SK-N-SH (cell line): ENCODE results near the gene TRPV2. TPM values are rescaled to one million over a fixed set of nuclear protein-coding genes. Genes with fewer than 3 reads are reported as not detected.

Experiments used
- CTCF ChIA-PET: fragments of 300-600, 350-600 bp; formaldehyde crosslinking; extraction: SDS; loops from one replicate; lab custom pipeline; 2021; lab: Yijun Ruan, JAX
- POLR2A ChIA-PET: fragments of 350-600 bp; sonication (Branson Sonifier 250); formaldehyde crosslinking; extraction: SDS; loops from one replicate; lab custom pipeline; 2020; ENCODE audit warnings: antibody characterized with exemption, inconsistent platforms; lab: Yijun Ruan, JAX
- DNase-seq: peaks from one replicate; pipeline ENCODE4 v3.0.0; 2012
- H2AFZ ChIP-seq: fragments of 200-600 bp; sonication (generic); 2 replicates; pipeline ENCODE4 v1.8.1; 2016; ENCODE audit warnings: antibody characterized with exemption, mild to moderate bottlenecking, low read depth
- H3F3A ChIP-seq: fragments of 200-600 bp; sonication (generic); replicated peaks from 2 replicates; pipeline ENCODE3; 2016; ENCODE audit warnings: antibody characterized with exemption, mild to moderate bottlenecking; ENCODE audit not compliant: insufficient read depth
- H3K27ac ChIP-seq, 2 experiments: fragments of 200-500 bp in 1 of 2; fragments of 200-600 bp in 1 of 2; sonication (Bioruptor generic) in 1 of 2; sonication (generic), shearing (Covaris generic) in 1 of 2; 2 replicates each; pipeline versions ENCODE4 v1.5.1 to v1.6.1; 2014 to 2016; ENCODE audit warnings: low read depth in 2 of 2, inconsistent platforms in 1 of 2, low read length in 1 of 2, mild to moderate bottlenecking in 1 of 2, mixed read lengths in 1 of 2
- H3K27me3 ChIP-seq: fragments of 200-600 bp; sonication (generic), shearing (Covaris generic); 2 replicates; pipeline ENCODE4 v1.6.1; 2016; ENCODE audit warnings: mixed run types; ENCODE audit not compliant: insufficient read depth
- H3K36me3 ChIP-seq, 2 experiments: fragments of 200-500 bp in 1 of 2; fragments of 200-600 bp in 1 of 2; sonication (Bioruptor generic) in 1 of 2; sonication (generic) in 1 of 2; replicated peaks in 1 of 2; 2 replicates each; pipeline versions ENCODE3 to v1.5.1; 2014 to 2016; ENCODE audit warnings: low read length in 1 of 2, mild to moderate bottlenecking in 1 of 2; ENCODE audit not compliant: insufficient read depth in 2 of 2, control insufficient read depth in 1 of 2
- H3K4me1 ChIP-seq, 2 experiments: fragments of 200-500 bp in 1 of 2; fragments of 200-600 bp in 1 of 2; sonication (Bioruptor generic) in 1 of 2; sonication (generic), shearing (Covaris generic) in 1 of 2; 2 replicates each; pipeline versions ENCODE4 v1.5.1 to v1.6.1; 2014 to 2016; ENCODE audit warnings: low read depth in 1 of 2, low read length in 1 of 2, mixed run types in 1 of 2; ENCODE audit not compliant: insufficient read depth in 2 of 2, control insufficient read depth in 1 of 2
- H3K4me2 ChIP-seq: fragments of 200-600 bp; sonication (generic), shearing (Covaris generic); 2 replicates; pipeline ENCODE4 v1.6.1; 2017; ENCODE audit warnings: mixed run types
- H3K4me3 ChIP-seq, 2 experiments: fragments of 200-500 bp in 1 of 2; fragments of 200-600 bp in 1 of 2; sonication (Bioruptor generic) in 1 of 2; sonication (generic), shearing (Covaris generic) in 1 of 2; 2 replicates each; pipeline versions ENCODE4 v1.5.1 to v1.8.1; 2014 to 2016; ENCODE audit warnings: low read depth in 2 of 2, inconsistent platforms in 1 of 2, low read length in 1 of 2, mild to moderate bottlenecking in 1 of 2, mixed read lengths in 1 of 2, moderate library complexity in 1 of 2
- H3K79me2 ChIP-seq: fragments of 200-600 bp; sonication (generic); 2 replicates; pipeline ENCODE4 v1.8.1; 2017; ENCODE audit warnings: mild to moderate bottlenecking; ENCODE audit not compliant: insufficient read depth
- H3K9ac ChIP-seq: fragments of 200-600 bp; sonication (generic); 2 replicates; pipeline ENCODE4 v1.6.1; 2017; ENCODE audit warnings: mixed run types
- H3K9me2 ChIP-seq: fragments of 200-600 bp; sonication (generic); 2 replicates; pipeline ENCODE4 v1.6.1; 2017; ENCODE audit warnings: mixed run types
- H3K9me3 ChIP-seq: fragments of 200-600 bp; sonication (generic); 2 replicates; pipeline ENCODE4 v1.6.1; 2017; ENCODE audit warnings: mixed run types, mild to moderate bottlenecking, moderate library complexity
- H4K20me1 ChIP-seq: fragments of 200-600 bp; sonication (generic); 2 replicates; pipeline ENCODE4 v1.6.1; 2017; ENCODE audit warnings: mild to moderate bottlenecking, mixed run types; ENCODE audit not compliant: insufficient read depth
- CHD2 ChIP-seq: fragments of 150-350 bp; IDR thresholded peaks from 2 replicates; pipeline ENCODE4 v1.6.1; 2018; ENCODE audit warnings: low read length; ENCODE audit not compliant: partially characterized antibody
- ELF1 ChIP-seq: IDR thresholded peaks from 2 replicates; pipeline ENCODE4 v1.4.0; 2012
- EP300 ChIP-seq, 2 experiments: IDR thresholded peaks; 2 replicates each; pipeline versions ENCODE4 v1.4.0 to v1.6.1; 2012; ENCODE audit warnings: borderline replicate concordance in 1 of 2, low read depth in 1 of 2, low read length in 1 of 2
- EZH2phosphoT487 ChIP-seq: fragments of 200-600 bp; sonication (generic); IDR thresholded peaks from 2 replicates; pipeline ENCODE4 v1.6.1; 2017; ENCODE audit warnings: low read depth, mixed run types, mild to moderate bottlenecking, antibody characterized with exemption, moderate library complexity, borderline replicate concordance
- FOXJ3 ChIP-seq: sonication (generic); formaldehyde crosslinking; IDR thresholded peaks from 2 replicates; pipeline ENCODE4 v1.5.1; 2020; ENCODE audit warnings: mild to moderate bottlenecking, missing genetic modification reagents
- FOXM1 ChIP-seq: IDR thresholded peaks from 2 replicates; pipeline ENCODE4 v1.4.0; 2012; ENCODE audit warnings: low read depth, mild to moderate bottlenecking
- GATA2 ChIP-seq: sonication (generic); formaldehyde crosslinking; IDR thresholded peaks from 2 replicates; pipeline ENCODE4 v1.5.0; 2020; ENCODE audit warnings: mild to moderate bottlenecking, missing genetic modification reagents
- IRF3 ChIP-seq: fragments of 150-350 bp; IDR thresholded peaks from 2 replicates; pipeline ENCODE4 v1.6.1; 2016; ENCODE audit warnings: mild to moderate bottlenecking, low read depth, low read length
- JUND ChIP-seq: IDR thresholded peaks from 2 replicates; pipeline ENCODE4 v1.4.0; 2012
- MEF2A ChIP-seq: IDR thresholded peaks from 2 replicates; pipeline ENCODE4 v1.4.0; 2012; ENCODE audit warnings: low read depth, borderline replicate concordance
- MXI1 ChIP-seq: IDR thresholded peaks from 2 replicates; pipeline ENCODE4 v1.6.1; 2012; ENCODE audit warnings: mild to moderate bottlenecking, low read depth, low read length, improper control_type of control experiment
- NFIC ChIP-seq: IDR thresholded peaks from 2 replicates; pipeline ENCODE4 v1.4.0; 2012; ENCODE audit warnings: borderline replicate concordance
- POLR2AphosphoS5 ChIP-seq: IDR thresholded peaks from 2 replicates; pipeline ENCODE4 v1.6.1; 2012; ENCODE audit warnings: low read depth, low read length
- RAD21 ChIP-seq: IDR thresholded peaks from 2 replicates; pipeline ENCODE4 v1.6.1; 2012; ENCODE audit warnings: mild to moderate bottlenecking, low read length
- RXRA ChIP-seq: IDR thresholded peaks from 2 replicates; pipeline ENCODE4 v1.4.0; 2012; ENCODE audit warnings: low read depth, mild to moderate bottlenecking, borderline replicate concordance
- SIN3A ChIP-seq: IDR thresholded peaks from 2 replicates; pipeline ENCODE4 v1.6.1; 2012; ENCODE audit warnings: low read depth, mild to moderate bottlenecking, low read length, moderate library complexity, borderline replicate concordance
- TAF1 ChIP-seq: IDR thresholded peaks from 2 replicates; pipeline ENCODE4 v1.6.1; 2012; ENCODE audit warnings: low read depth, mild to moderate bottlenecking, low read length, moderate library complexity, borderline replicate concordance
- TCF12 ChIP-seq: IDR thresholded peaks from 2 replicates; pipeline ENCODE4 v1.4.0; 2012
- TEAD4 ChIP-seq: IDR thresholded peaks from 2 replicates; pipeline ENCODE4 v1.4.0; 2012; ENCODE audit warnings: mild to moderate bottlenecking, borderline replicate concordance; ENCODE audit not compliant: insufficient read depth
- WGBS: methylation state at CpG from one replicate; pipeline ENCODE4 v1.1.6; 2017; ENCODE audit warnings: low lambda C conversion rate; 5-methylcytosine and 5-hydroxymethylcytosine counted together
- polyA plus RNA-seq, 3 experiments: library from polyadenylated mRNA; depleted of rRNA; stranded (reverse); fragments of >200 nt; gene quantifications; 2 replicates each; pipeline ENCODE4 v1.2.3, GENCODE V29; 2012
- TF ChIP-seq, protein P1 (sequence below): IDR thresholded peaks from 2 replicates; pipeline ENCODE4 v1.6.1; 2012; ENCODE audit warnings: mild to moderate bottlenecking, low read depth, low read length, moderate library complexity
- TF ChIP-seq, protein P2 (sequence below): fragments of 200-600 bp; sonication (generic); IDR thresholded peaks from 2 replicates; pipeline ENCODE4 v1.6.1; 2017; ENCODE audit warnings: antibody characterized with exemption, mild to moderate bottlenecking, moderate library complexity
- TF ChIP-seq, protein P3 (sequence below): IDR thresholded peaks from 2 replicates; pipeline ENCODE4 v1.4.0; 2012; ENCODE audit warnings: low read depth

Gene TRPV2
- polyA plus RNA-seq, 1 of the 3 experiments (the other 2 are of a cell fraction), result 11.0 TPM

GRCh38 chr17:16467886-16468285, 52.5 kb downstream of the TRPV2 start (continued):
- TF ChIP-seq, protein P1, sequence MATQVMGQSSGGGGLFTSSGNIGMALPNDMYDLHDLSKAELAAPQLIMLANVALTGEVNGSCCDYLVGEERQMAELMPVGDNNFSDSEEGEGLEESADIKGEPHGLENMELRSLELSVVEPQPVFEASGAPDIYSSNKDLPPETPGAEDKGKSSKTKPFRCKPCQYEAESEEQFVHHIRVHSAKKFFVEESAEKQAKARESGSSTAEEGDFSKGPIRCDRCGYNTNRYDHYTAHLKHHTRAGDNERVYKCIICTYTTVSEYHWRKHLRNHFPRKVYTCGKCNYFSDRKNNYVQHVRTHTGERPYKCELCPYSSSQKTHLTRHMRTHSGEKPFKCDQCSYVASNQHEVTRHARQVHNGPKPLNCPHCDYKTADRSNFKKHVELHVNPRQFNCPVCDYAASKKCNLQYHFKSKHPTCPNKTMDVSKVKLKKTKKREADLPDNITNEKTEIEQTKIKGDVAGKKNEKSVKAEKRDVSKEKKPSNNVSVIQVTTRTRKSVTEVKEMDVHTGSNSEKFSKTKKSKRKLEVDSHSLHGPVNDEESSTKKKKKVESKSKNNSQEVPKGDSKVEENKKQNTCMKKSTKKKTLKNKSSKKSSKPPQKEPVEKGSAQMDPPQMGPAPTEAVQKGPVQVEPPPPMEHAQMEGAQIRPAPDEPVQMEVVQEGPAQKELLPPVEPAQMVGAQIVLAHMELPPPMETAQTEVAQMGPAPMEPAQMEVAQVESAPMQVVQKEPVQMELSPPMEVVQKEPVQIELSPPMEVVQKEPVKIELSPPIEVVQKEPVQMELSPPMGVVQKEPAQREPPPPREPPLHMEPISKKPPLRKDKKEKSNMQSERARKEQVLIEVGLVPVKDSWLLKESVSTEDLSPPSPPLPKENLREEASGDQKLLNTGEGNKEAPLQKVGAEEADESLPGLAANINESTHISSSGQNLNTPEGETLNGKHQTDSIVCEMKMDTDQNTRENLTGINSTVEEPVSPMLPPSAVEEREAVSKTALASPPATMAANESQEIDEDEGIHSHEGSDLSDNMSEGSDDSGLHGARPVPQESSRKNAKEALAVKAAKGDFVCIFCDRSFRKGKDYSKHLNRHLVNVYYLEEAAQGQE, result no peak
- no peak for TF ChIP-seq FOXM1
- no peak for TF ChIP-seq SIN3A
- no peak for TF ChIP-seq RAD21
- no peak for TF ChIP-seq NFIC
- no peak for TF ChIP-seq IRF3
- no peak for TF ChIP-seq FOXJ3 (CRISPR knock-in tag)

DNA sequence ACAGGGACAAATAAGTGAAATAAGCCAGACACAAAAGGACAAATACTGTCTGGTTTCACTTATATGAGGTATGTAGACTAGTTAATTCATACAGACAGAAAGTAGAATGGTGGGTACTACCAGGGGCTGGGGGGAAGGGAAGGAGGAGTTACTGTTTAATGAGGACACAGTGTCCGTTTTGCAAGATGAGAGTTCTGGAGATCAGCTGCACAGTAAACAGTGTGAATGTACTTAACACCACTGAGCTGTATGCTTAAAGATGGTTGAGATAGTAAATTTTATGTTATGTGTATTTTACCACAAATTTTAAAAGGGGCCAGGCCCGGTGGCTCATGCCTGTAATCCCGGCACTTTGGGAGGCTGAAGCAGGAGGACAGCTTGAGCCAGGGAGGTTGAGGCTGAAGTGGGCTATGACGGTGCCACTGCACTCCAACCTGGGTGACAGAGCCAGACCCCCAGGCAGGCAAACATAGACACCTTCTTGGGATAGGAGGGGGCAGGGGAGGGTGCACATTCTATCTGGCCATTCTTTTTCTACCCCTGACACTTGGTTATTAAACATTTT, 53.1 kb downstream of the TRPV2 start:
- WGBS, result 83% methylated on average over 4 of the region's 4 CpGs
- Histone ChIP-seq H3K4me2 (no peak overlapping the region), H3K36me3 (no peaks in the 10 kb centered on the region), H3K27me3 (no peaks in the 10 kb centered on the region), H3K4me3 (no peak overlapping the region), H3K9me3 (no peaks in the 10 kb centered on the region), H2AFZ (no peak overlapping the region), H3F3A (no peaks in the 10 kb centered on the region), H3K79me2 (no peaks in the 10 kb centered on the region), H4K20me1 (no peaks in the 10 kb centered on the region), H3K4me1 (peaks cover 0 to 55% of the 10 kb centered on the region in 2 experiments; a peak in 3 of 4 replicates), H3K9ac (no peak overlapping the region), H3K27ac (no peak overlapping the region), H3K9me2 (no peaks in the 10 kb centered on the region)
- no peak for DNase-seq
- TF ChIP-seq CHD2 (no peak), MXI1 (no peak), TEAD4 (no peak), JUND (no peak), POLR2AphosphoS5 (no peak), MEF2A (no peak), RXRA (no peak), ELF1 (no peak), GATA2 (no peak), SIN3A (no peak), EP300 (IDR thresholded peaks at IDR 0.05; ENCODE audit: borderline replicate concordance in 1 of 2, low read depth in 1 of 2, low read length in 1 of 2) (no peak), TAF1 (no peak), EZH2phosphoT487 (no peak), TCF12 (no peak), IRF3 (no peak)
- TF ChIP-seq, protein P2, sequence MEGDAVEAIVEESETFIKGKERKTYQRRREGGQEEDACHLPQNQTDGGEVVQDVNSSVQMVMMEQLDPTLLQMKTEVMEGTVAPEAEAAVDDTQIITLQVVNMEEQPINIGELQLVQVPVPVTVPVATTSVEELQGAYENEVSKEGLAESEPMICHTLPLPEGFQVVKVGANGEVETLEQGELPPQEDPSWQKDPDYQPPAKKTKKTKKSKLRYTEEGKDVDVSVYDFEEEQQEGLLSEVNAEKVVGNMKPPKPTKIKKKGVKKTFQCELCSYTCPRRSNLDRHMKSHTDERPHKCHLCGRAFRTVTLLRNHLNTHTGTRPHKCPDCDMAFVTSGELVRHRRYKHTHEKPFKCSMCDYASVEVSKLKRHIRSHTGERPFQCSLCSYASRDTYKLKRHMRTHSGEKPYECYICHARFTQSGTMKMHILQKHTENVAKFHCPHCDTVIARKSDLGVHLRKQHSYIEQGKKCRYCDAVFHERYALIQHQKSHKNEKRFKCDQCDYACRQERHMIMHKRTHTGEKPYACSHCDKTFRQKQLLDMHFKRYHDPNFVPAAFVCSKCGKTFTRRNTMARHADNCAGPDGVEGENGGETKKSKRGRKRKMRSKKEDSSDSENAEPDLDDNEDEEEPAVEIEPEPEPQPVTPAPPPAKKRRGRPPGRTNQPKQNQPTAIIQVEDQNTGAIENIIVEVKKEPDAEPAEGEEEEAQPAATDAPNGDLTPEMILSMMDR, result no peak
- TF ChIP-seq, protein P3, sequence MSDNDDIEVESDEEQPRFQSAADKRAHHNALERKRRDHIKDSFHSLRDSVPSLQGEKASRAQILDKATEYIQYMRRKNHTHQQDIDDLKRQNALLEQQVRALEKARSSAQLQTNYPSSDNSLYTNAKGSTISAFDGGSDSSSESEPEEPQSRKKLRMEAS, result no peak
- POLR2A ChIA-PET, result no interaction called here
- CTCF ChIA-PET, result interaction anchor here (1.0 to 33.7 kb wide), 3 partner anchors 11 to 52 kb away, joined by 4 to 746 read pairs (median 5); no protein-coding TSS in a partner anchor
